Measurements from ENCODE around the gene ARSB.

GRCh38 chr5:78845470-78845869, 139.6 kb downstream of the ARSB start:
- TF ChIP-seq POLR2AphosphoS5 (IDR thresholded peaks at IDR 0.05; ENCODE audit: low read depth, low read length) = no peak
- TF ChIP-seq TAF1 (IDR thresholded peaks at IDR 0.05; ENCODE audit: borderline replicate concordance, insufficient read depth, low read length) = no peak
- TF ChIP-seq SIN3A (IDR thresholded peaks at IDR 0.05; ENCODE audit: borderline replicate concordance, insufficient read depth, low read length) = no peak

Measured in PFSK-1 (cell line).